ENCODE data around the gene TENM3. TPM values are rescaled to one million over a fixed set of nuclear protein-coding genes. Genes with fewer than 3 reads are reported as not detected.

TENM3 gene
- total and polyA plus RNA-seq, 12 donors = 0.20 to 6.6 (median 3.5) TPM

- Histone ChIP-seq H3K27ac (no peak overlapping the region), H3K9me3 (no peaks in the 10 kb centered on the region), H3K4me1 (peaks cover 0 to 15% (median 5%) of the 10 kb centered on the region in 9 donors), H3K36me3 (no peaks in the 10 kb centered on the region), H3K4me3 (no peak overlapping the region), H3K27me3 (peaks cover 0 to 10% (median 0%) of the 10 kb centered on the region in 7 donors)
- no peak for ATAC-seq
- intact Hi-C loops (cut with DNase I) = loop anchor here in 6 of 10 donors (5.0 to 10.0 kb wide), 3 partner anchors 1230 to 1658 kb away; no protein-coding TSS in a partner anchor
- no peak for TF ChIP-seq CTCF (IDR thresholded peaks at IDR 0.05)
- DNase-seq = no peak
Observed at GRCh38 chr4:182802621-182803020, 559.4 kb downstream of the TENM3 start.

- ATAC-seq (no peak), DNase-seq (no peak)
- Histone ChIP-seq H3K27ac (no peak overlapping the region), H3K4me3 (no peak overlapping the region), H3K9me3 (no peaks in the 10 kb centered on the region), H3K36me3 (no peaks in the 10 kb centered on the region), H3K27me3 (peaks cover 0 to 10% (median 0%) of the 10 kb centered on the region in 7 donors), H3K4me1 (peaks cover 0 to 15% (median 5%) of the 10 kb centered on the region in 9 donors)
- intact Hi-C loops (cut with DNase I) = loop anchor here in 6 of 10 donors (5.0 to 10.0 kb wide), 3 partner anchors 1231 to 1658 kb away; no protein-coding TSS in a partner anchor
- no peak for TF ChIP-seq CTCF (IDR thresholded peaks at IDR 0.05)
- 72 to 82% methylated on average over 6 of the region's 6 CpGs for WGBS, 2 donors
Observed at GRCh38 chr4:182803235-182803634, 560.0 kb downstream of the TENM3 start.

GRCh38 chr4:182804131-182804530 is 560.9 kb downstream of the TENM3 start:
- ATAC-seq = no peak
- no peaks in the 10 kb centered on the region for H3K36me3 ChIP-seq
- H3K27me3 ChIP-seq = peaks cover 0 to 10% (median 0%) of the 10 kb centered on the region in 7 donors
- WGBS, 2 donors = 83 to 87% methylated on average over 8 of the region's 8 CpGs
- intact Hi-C loops (cut with DNase I) = loop anchor here in 6 of 10 donors (5.0 to 10.0 kb wide), 3 partner anchors 1232 to 1659 kb away; no protein-coding TSS in a partner anchor
- H3K27ac ChIP-seq = no peak overlapping the region
- H3K9me3 ChIP-seq = peaks cover 0 to 2% (median 0%) of the 10 kb centered on the region in 11 donors
- peaks cover 0 to 15% (median 5%) of the 10 kb centered on the region in 9 donors for H3K4me1 ChIP-seq
- H3K4me3 ChIP-seq = no peak overlapping the region
- no peak for TF ChIP-seq CTCF (IDR thresholded peaks at IDR 0.05)
- DNase-seq = no peak

- no peaks in the 10 kb centered on the region for H3K36me3 ChIP-seq
- no peak overlapping the region for H3K4me3 ChIP-seq
- peaks cover 0 to 16% (median 5%) of the 10 kb centered on the region in 9 donors for H3K4me1 ChIP-seq
- peaks cover 0 to 10% (median 0%) of the 10 kb centered on the region in 7 donors for H3K27me3 ChIP-seq
- no peak for DNase-seq
- no peak for TF ChIP-seq CTCF (IDR thresholded peaks at IDR 0.05)
- H3K27ac ChIP-seq = no peak overlapping the region
- peaks cover 0 to 8% (median 0%) of the 10 kb centered on the region in 11 donors for H3K9me3 ChIP-seq
- intact Hi-C loops (cut with DNase I) = loop anchor here (5.0 to 10.0 kb wide), 3 partner anchors 328 to 1661 kb away; no protein-coding TSS in a partner anchor
- 83 to 87% methylated on average over 9 of the region's 9 CpGs for WGBS, 2 donors
- ATAC-seq = no peak
Observed at GRCh38 chr4:182805321-182805720, 562.1 kb downstream of the TENM3 start.
